Activated naive CD8-positive, alpha-beta T cell treated with anti-CD3 and anti-CD28 coated beads, Interleukin-2, amount 50 U/mL, for 24 hours (primary cell): ENCODE results near the gene SH3TC1.

ENCODE experiments used
- ATAC-seq: fragments of 150-1000 bp; cut with Tn5 transposase; one replicate; pipeline ENCODE4 v1.10.0; 2021
- DNase-seq: peaks from one replicate; pipeline ENCODE4 v3.0.0; 2021
- H3K27ac Mint-ChIP-seq: one replicate; pipeline ENCODE4 v1.8.0; 2021; ENCODE audit warnings: mild to moderate bottlenecking, mixed read lengths
- H3K27me3 Mint-ChIP-seq: one replicate; pipeline ENCODE4 v1.8.0; 2021; ENCODE audit warnings: mixed read lengths
- H3K36me3 Mint-ChIP-seq: one replicate; pipeline ENCODE4 v1.8.0; 2021; ENCODE audit warnings: low read depth, mixed read lengths
- H3K4me1 Mint-ChIP-seq: one replicate; pipeline ENCODE4 v1.8.0; 2021; ENCODE audit warnings: mixed read lengths
- H3K4me3 Mint-ChIP-seq: one replicate; pipeline ENCODE4 v1.8.0; 2021; ENCODE audit warnings: mild to moderate bottlenecking, moderate library complexity, mixed read lengths
- H3K9me3 Mint-ChIP-seq: one replicate; pipeline ENCODE4 v1.8.0; 2021; ENCODE audit warnings: mixed read lengths

SH3TC1 gene

GRCh38 chr4:8169763-8170162 is 29.3 kb upstream of the SH3TC1 start:
- Mint-ChIP-seq H3K27ac (no peak overlapping the region), H3K4me3 (no peak overlapping the region), H3K36me3 (no peaks in the 10 kb centered on the region), H3K9me3 (peaks cover 14% of the 10 kb centered on the region), H3K4me1 (peaks cover 13% of the 10 kb centered on the region), H3K27me3 (peaks cover 19% of the 10 kb centered on the region)
- no peak for DNase-seq
- no peak for ATAC-seq

- DNase-seq (no peak), ATAC-seq (no peak)
- Mint-ChIP-seq H3K36me3 (no peaks in the 10 kb centered on the region), H3K9me3 (peaks cover 14% of the 10 kb centered on the region), H3K27ac (no peak overlapping the region), H3K27me3 (peaks cover 19% of the 10 kb centered on the region), H3K4me3 (no peak overlapping the region), H3K4me1 (peaks cover 13% of the 10 kb centered on the region)
Measured at GRCh38 chr4:8170341-8170740, 28.7 kb upstream of the SH3TC1 start.

- Mint-ChIP-seq H3K27me3 (peaks cover 19% of the 10 kb centered on the region), H3K9me3 (peaks cover 14% of the 10 kb centered on the region), H3K36me3 (no peaks in the 10 kb centered on the region), H3K27ac (no peak overlapping the region), H3K4me3 (no peak overlapping the region), H3K4me1 (peaks cover 13% of the 10 kb centered on the region)
- DNase-seq (no peak), ATAC-seq (no peak)
Measured at GRCh38 chr4:8171266-8171665, 27.8 kb upstream of the SH3TC1 start.

- no peaks in the 10 kb centered on the region for H3K36me3 Mint-ChIP-seq
- no peak overlapping the region for H3K4me3 Mint-ChIP-seq
- peak; percentile 62 for DNase-seq
- peaks cover 11% of the 10 kb centered on the region for H3K27me3 Mint-ChIP-seq
- peaks cover 11% of the 10 kb centered on the region for H3K9me3 Mint-ChIP-seq
- peak; percentile 67 for ATAC-seq
- peaks cover 13% of the 10 kb centered on the region for H3K4me1 Mint-ChIP-seq
- no peak overlapping the region for H3K27ac Mint-ChIP-seq
Measured at GRCh38 chr4:8171984-8172924, 26.8 kb upstream of the SH3TC1 start.

- H3K4me3 Mint-ChIP-seq: no peak overlapping the region
- peaks cover 9% of the 10 kb centered on the region for H3K27me3 Mint-ChIP-seq
- H3K4me1 Mint-ChIP-seq: peaks cover 13% of the 10 kb centered on the region
- ATAC-seq (no peak), DNase-seq (no peak)
- no peaks in the 10 kb centered on the region for H3K36me3 Mint-ChIP-seq
- H3K27ac Mint-ChIP-seq: no peak overlapping the region
- peaks cover 2% of the 10 kb centered on the region for H3K9me3 Mint-ChIP-seq
Measured at GRCh38 chr4:8173492-8174242, 25.4 kb upstream of the SH3TC1 start.

- Mint-ChIP-seq H3K36me3 (no peaks in the 10 kb centered on the region), H3K27me3 (peaks cover 9% of the 10 kb centered on the region), H3K4me3 (no peak overlapping the region), H3K9me3 (no peaks in the 10 kb centered on the region), H3K4me1 (peaks cover 13% of the 10 kb centered on the region), H3K27ac (no peak overlapping the region)
- ATAC-seq (no peak), DNase-seq (no peak)
Measured at GRCh38 chr4:8174970-8175369, 24.1 kb upstream of the SH3TC1 start.

- ATAC-seq: no peak
Measured at GRCh38 chr4:8175686-8176085, 23.4 kb upstream of the SH3TC1 start.

GRCh38 chr4:8176547-8177399 is 22.3 kb upstream of the SH3TC1 start:
- Mint-ChIP-seq H3K4me3 (no peak overlapping the region), H3K36me3 (no peaks in the 10 kb centered on the region), H3K9me3 (no peaks in the 10 kb centered on the region), H3K27ac (no peak overlapping the region), H3K4me1 (peaks cover 9% of the 10 kb centered on the region), H3K27me3 (peaks cover 3% of the 10 kb centered on the region)
- DNase-seq (peak; percentile 34), ATAC-seq (peak; percentile 73)

More at GRCh38 chr4:8175686-8176085, 23.4 kb upstream of the SH3TC1 start:
- Mint-ChIP-seq H3K27me3 (peaks cover 9% of the 10 kb centered on the region), H3K4me1 (peaks cover 13% of the 10 kb centered on the region), H3K4me3 (no peak overlapping the region), H3K27ac (no peak overlapping the region), H3K36me3 (no peaks in the 10 kb centered on the region), H3K9me3 (no peaks in the 10 kb centered on the region)
- no peak for DNase-seq

GRCh38 chr4:8177552-8177951 is 21.5 kb upstream of the SH3TC1 start:
- no peak for DNase-seq
- H3K4me3 Mint-ChIP-seq: no peak overlapping the region
- no peak overlapping the region for H3K27ac Mint-ChIP-seq
- H3K4me1 Mint-ChIP-seq: peaks cover under 1% of the 10 kb centered on the region
- H3K36me3 Mint-ChIP-seq: no peaks in the 10 kb centered on the region
- no peaks in the 10 kb centered on the region for H3K9me3 Mint-ChIP-seq
- no peaks in the 10 kb centered on the region for H3K27me3 Mint-ChIP-seq
- no peak for ATAC-seq

- DNase-seq (no peak), ATAC-seq (no peak)
- Mint-ChIP-seq H3K36me3 (no peaks in the 10 kb centered on the region), H3K4me1 (no peaks in the 10 kb centered on the region), H3K27ac (no peak overlapping the region), H3K4me3 (no peak overlapping the region), H3K27me3 (no peaks in the 10 kb centered on the region), H3K9me3 (no peaks in the 10 kb centered on the region)
Measured at GRCh38 chr4:8177956-8178355, 21.1 kb upstream of the SH3TC1 start.

GRCh38 chr4:8179074-8179473 is 20.0 kb upstream of the SH3TC1 start:
- H3K27ac Mint-ChIP-seq: no peak overlapping the region
- no peak overlapping the region for H3K4me3 Mint-ChIP-seq
- ATAC-seq (no peak), DNase-seq (no peak)
- no peaks in the 10 kb centered on the region for H3K27me3 Mint-ChIP-seq
- no peaks in the 10 kb centered on the region for H3K9me3 Mint-ChIP-seq
- no peaks in the 10 kb centered on the region for H3K4me1 Mint-ChIP-seq
- no peaks in the 10 kb centered on the region for H3K36me3 Mint-ChIP-seq

- Mint-ChIP-seq H3K27me3 (no peaks in the 10 kb centered on the region), H3K36me3 (no peaks in the 10 kb centered on the region), H3K9me3 (no peaks in the 10 kb centered on the region), H3K27ac (no peak overlapping the region), H3K4me1 (no peaks in the 10 kb centered on the region), H3K4me3 (no peak overlapping the region)
- no peak for ATAC-seq
- no peak for DNase-seq
Measured at GRCh38 chr4:8179771-8180170, 19.3 kb upstream of the SH3TC1 start.

- Mint-ChIP-seq H3K36me3 (no peaks in the 10 kb centered on the region), H3K27ac (no peak overlapping the region), H3K4me1 (no peaks in the 10 kb centered on the region), H3K9me3 (no peaks in the 10 kb centered on the region), H3K4me3 (no peak overlapping the region), H3K27me3 (no peaks in the 10 kb centered on the region)
- ATAC-seq (no peak), DNase-seq (no peak)
Measured at GRCh38 chr4:8180310-8181093, 18.6 kb upstream of the SH3TC1 start.

- no peaks in the 10 kb centered on the region for H3K27me3 Mint-ChIP-seq
- H3K27ac Mint-ChIP-seq: no peak overlapping the region
- no peaks in the 10 kb centered on the region for H3K36me3 Mint-ChIP-seq
- H3K9me3 Mint-ChIP-seq: no peaks in the 10 kb centered on the region
- no peak for ATAC-seq
- no peaks in the 10 kb centered on the region for H3K4me1 Mint-ChIP-seq
- no peak for DNase-seq
- no peak overlapping the region for H3K4me3 Mint-ChIP-seq
Measured at GRCh38 chr4:8181119-8181518, 18.0 kb upstream of the SH3TC1 start.
